ENCODE measurements around the gene IQSEC2. TPM values are rescaled to one million over a fixed set of nuclear protein-coding genes. Genes with fewer than 3 reads are reported as not detected.

IQSEC2 gene
- total and polyA plus RNA-seq, 9 of the 15 experiments (the other 6 are each of a cell fraction or from before 2014, with no cell fraction given) = 2.7 to 41.8 (median 20.1) TPM

DNA sequence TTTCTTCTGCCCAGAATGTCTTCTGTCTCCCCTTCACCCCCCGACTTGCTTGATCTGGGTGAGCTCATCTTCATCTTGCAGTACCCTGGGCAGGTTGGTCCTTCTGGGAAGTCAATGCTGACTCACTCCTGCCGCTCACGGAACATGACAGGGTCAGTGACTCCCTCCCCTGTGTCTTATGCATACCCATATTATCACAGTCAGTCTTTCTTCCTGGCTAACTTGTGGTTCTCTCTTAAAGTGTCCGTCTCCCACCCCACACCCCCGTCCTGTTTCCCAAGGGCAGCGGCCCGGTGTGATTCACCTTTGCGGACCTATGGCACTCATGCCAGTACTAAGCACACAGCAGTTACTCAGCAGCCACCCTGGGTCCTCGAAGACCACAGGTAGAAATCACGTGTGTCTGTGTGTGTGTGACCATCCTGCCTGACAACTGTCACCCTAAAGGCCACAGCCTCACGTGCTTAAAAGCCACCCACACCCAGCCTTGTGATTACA, 17.7 kb downstream of the IQSEC2 start:
- no TSS peak for BruUV-seq (replicated peaks)
- H3K79me2 ChIP-seq (ENCODE audit: control insufficient read depth, insufficient read depth, low read length) = no peaks in the 10 kb centered on the region
- peak overlapping the region; percentile 43 for H3K4me2 ChIP-seq (ENCODE audit: insufficient read depth, low read length)
- H2AFZ ChIP-seq (ENCODE audit: low read depth, low read length) = peak overlapping the region; percentile 54; the same call in 1 of the 2 replicates
- peak overlapping the region; percentile 41 for H3K27ac ChIP-seq (ENCODE audit: extremely low read depth, low read depth, low read length)
- no peak overlapping the region for H3K4me3 ChIP-seq
- FAIRE-seq = peak; percentile 96
- H3K9ac ChIP-seq (ENCODE audit: insufficient read depth in 1 of 2, low read depth in 2 of 2, low read length in 2 of 2) = peak overlapping the region; percentile 4 to 8; a peak in 2 of 4 replicates
- peaks cover 50 to 59% of the 10 kb centered on the region in 2 experiments; a peak in 4 of 5 replicates for H3K4me1 ChIP-seq (replicated peaks in 1 of 2; ENCODE audit: control insufficient read depth in 2 of 2, insufficient read depth in 2 of 2, low read length in 2 of 2)
- peak; percentile 69 to 85 (median 72) for DNase-seq (ENCODE audit: extremely low read depth in 1 of 4, low spot score in 3 of 4)
- no peaks in the 10 kb centered on the region for H3K9me1 ChIP-seq (ENCODE audit: control insufficient read depth, insufficient read depth, low read length)
- no peaks in the 10 kb centered on the region for H3K9me3 ChIP-seq (replicated peaks; ENCODE audit: control insufficient read depth, insufficient read depth, low read depth, low read length)
- intact Hi-C loops (cut with micrococcal nuclease) (no loop called here), in situ Hi-C loops (cut with MboI) (no loop called here)
- H3K36me3 ChIP-seq (ENCODE audit: control insufficient read depth, insufficient read depth, low read length) = peaks cover 2% of the 10 kb centered on the region; the same call in 1 of the 3 replicates
- no peaks in the 10 kb centered on the region for H3K27me3 ChIP-seq (ENCODE audit: control insufficient read depth in 2 of 2, insufficient read depth in 2 of 2, low read length in 2 of 2)
- CTCF ChIA-PET (ENCODE audit: low intra/inter-chr PET ratio) = no interaction called here
- WGBS (ENCODE audit: insufficient coverage, low coverage, missing lambda C conversion rate) = 1% methylated on average over 9 of the region's 11 CpGs
- POLR2A ChIA-PET = interaction anchor here (1.0 kb wide), 1 partner anchor 159 kb away, joined by 4 read pairs; the partner anchor contains the start of genes RIBC1 and SMC1A
- peak; percentile 78 for ATAC-seq
- no peaks in the 10 kb centered on the region for H4K20me1 ChIP-seq (replicated peaks; ENCODE audit: control insufficient read depth, insufficient read depth, low read length)
- TF ChIP-seq, protein P1, sequence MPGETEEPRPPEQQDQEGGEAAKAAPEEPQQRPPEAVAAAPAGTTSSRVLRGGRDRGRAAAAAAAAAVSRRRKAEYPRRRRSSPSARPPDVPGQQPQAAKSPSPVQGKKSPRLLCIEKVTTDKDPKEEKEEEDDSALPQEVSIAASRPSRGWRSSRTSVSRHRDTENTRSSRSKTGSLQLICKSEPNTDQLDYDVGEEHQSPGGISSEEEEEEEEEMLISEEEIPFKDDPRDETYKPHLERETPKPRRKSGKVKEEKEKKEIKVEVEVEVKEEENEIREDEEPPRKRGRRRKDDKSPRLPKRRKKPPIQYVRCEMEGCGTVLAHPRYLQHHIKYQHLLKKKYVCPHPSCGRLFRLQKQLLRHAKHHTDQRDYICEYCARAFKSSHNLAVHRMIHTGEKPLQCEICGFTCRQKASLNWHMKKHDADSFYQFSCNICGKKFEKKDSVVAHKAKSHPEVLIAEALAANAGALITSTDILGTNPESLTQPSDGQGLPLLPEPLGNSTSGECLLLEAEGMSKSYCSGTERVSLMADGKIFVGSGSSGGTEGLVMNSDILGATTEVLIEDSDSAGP (CRISPR knock-in tag; IDR thresholded peaks at IDR 0.05) = peak; percentile 61
- TF ChIP-seq HEY1 (CRISPR knock-in tag; IDR thresholded peaks at IDR 0.05; ENCODE audit: borderline replicate concordance) (no peak), TAF1 (IDR thresholded peaks at IDR 0.05; ENCODE audit: control insufficient read depth, extremely low read depth, insufficient read depth, low read length, severe bottlenecking) (peak; percentile 29), EGR1 (conservative IDR thresholded peaks at IDR 0.05) (peak; percentile 54), MBD2 (IDR thresholded peaks at IDR 0.05; ENCODE audit: borderline replicate concordance, low read depth) (no peak), RCOR1 (IDR thresholded peaks at IDR 0.05; ENCODE audit: borderline replicate concordance in 1 of 2, low read depth in 2 of 2, low read length in 2 of 2) (peak in 1 of 2 experiments; percentile 69; a peak in 1 of 4 replicates), ZNF512 (tag; IDR thresholded peaks at IDR 0.05) (no peak), PURB (CRISPR knock-in tag; IDR thresholded peaks at IDR 0.05; ENCODE audit: low read depth) (no peak), MEIS2 (IDR thresholded peaks at IDR 0.05; ENCODE audit: partially characterized antibody) (peak; percentile 64), MLLT1 (IDR thresholded peaks at IDR 0.05) (no peak)
- TF ChIP-seq, protein P2, sequence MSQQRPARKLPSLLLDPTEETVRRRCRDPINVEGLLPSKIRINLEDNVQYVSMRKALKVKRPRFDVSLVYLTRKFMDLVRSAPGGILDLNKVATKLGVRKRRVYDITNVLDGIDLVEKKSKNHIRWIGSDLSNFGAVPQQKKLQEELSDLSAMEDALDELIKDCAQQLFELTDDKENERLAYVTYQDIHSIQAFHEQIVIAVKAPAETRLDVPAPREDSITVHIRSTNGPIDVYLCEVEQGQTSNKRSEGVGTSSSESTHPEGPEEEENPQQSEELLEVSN (IDR thresholded peaks at IDR 0.05; ENCODE audit: borderline replicate concordance in 1 of 2, extremely low read depth in 1 of 2, insufficient read depth in 1 of 2, insufficient read length in 1 of 2, low read depth in 1 of 2, low read length in 1 of 2, poor library complexity in 1 of 2, severe bottlenecking in 1 of 2) = peak in 1 of 2 experiments; percentile 10
- TF ChIP-seq, protein P3, sequence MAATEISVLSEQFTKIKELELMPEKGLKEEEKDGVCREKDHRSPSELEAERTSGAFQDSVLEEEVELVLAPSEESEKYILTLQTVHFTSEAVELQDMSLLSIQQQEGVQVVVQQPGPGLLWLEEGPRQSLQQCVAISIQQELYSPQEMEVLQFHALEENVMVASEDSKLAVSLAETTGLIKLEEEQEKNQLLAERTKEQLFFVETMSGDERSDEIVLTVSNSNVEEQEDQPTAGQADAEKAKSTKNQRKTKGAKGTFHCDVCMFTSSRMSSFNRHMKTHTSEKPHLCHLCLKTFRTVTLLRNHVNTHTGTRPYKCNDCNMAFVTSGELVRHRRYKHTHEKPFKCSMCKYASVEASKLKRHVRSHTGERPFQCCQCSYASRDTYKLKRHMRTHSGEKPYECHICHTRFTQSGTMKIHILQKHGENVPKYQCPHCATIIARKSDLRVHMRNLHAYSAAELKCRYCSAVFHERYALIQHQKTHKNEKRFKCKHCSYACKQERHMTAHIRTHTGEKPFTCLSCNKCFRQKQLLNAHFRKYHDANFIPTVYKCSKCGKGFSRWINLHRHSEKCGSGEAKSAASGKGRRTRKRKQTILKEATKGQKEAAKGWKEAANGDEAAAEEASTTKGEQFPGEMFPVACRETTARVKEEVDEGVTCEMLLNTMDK (IDR thresholded peaks at IDR 0.05; ENCODE audit: borderline replicate concordance, insufficient read depth, low read depth, low read length, poor library complexity, severe bottlenecking) = no peak

Measured in K562 (cell line).